Caco-2 (cell line): ENCODE results near the gene COMMD1. TPM values are rescaled to one million over a fixed set of nuclear protein-coding genes. Genes with fewer than 3 reads are reported as not detected.
"Not testable (repeated sequence)": the region's sequence is repeated elsewhere in the genome, so short reads cannot be mapped to it uniquely, and the experiment has no call there.

Experiments used
- BruUV-seq: library from RNA; stranded (reverse); fragments of 400-500 nt; replicated peaks from 2 replicates; lab custom pipeline; 2021; lab: Mats Ljungman, UMichigan
- CTCF ChIA-PET: fragments of 300-600 bp; sonication (Branson Sonifier 250); formaldehyde crosslinking; loops from one replicate; lab custom pipeline; 2022; ENCODE audit warnings: antibody characterized with exemption; lab: Charles Lee
- POLR2A ChIA-PET: fragments of 300-600 bp; sonication (Branson Sonifier 250); formaldehyde crosslinking; loops from one replicate; lab custom pipeline; 2022; ENCODE audit warnings: antibody characterized with exemption; lab: Charles Lee
- DNase-seq, 2 experiments: peaks; one replicate each; pipeline versions ENCODE4 v3.0.0 to v3.0.0-alpha.2; 2020 to 2022
- H3K27me3 ChIP-seq: replicated peaks from 2 replicates; pipeline ENCODE4 v1.6.0; 2011; ENCODE audit warnings: low read length; ENCODE audit not compliant: control insufficient read depth, insufficient read depth
- H3K36me3 ChIP-seq: 2 replicates; pipeline ENCODE4 v1.5.1; 2011; ENCODE audit warnings: low read length; ENCODE audit not compliant: control insufficient read depth, insufficient read depth
- H3K4me1 ChIP-seq: fragments of 250-450 bp; sonication (Bioruptor Pico); 2 replicates; pipeline ENCODE4 v1.5.1; 2020; ENCODE audit warnings: mild to moderate bottlenecking
- H3K4me3 ChIP-seq: 2 replicates; pipeline ENCODE4 v1.5.1; 2011; ENCODE audit warnings: low read depth, mild to moderate bottlenecking, control low read depth, low read length
- H3K9me3 ChIP-seq: fragments of 250-450 bp; sonication (Bioruptor Pico); 2 replicates; pipeline ENCODE4 v1.5.1; 2020; ENCODE audit warnings: mild to moderate bottlenecking, moderate library complexity
- H3K27ac Mint-ChIP-seq: one replicate; pipeline ENCODE4 v1.8.0; 2022; ENCODE audit warnings: mixed read lengths; ENCODE audit not compliant: unreplicated experiment
- H3K27me3 Mint-ChIP-seq: one replicate; pipeline ENCODE4 v1.8.0; 2022; ENCODE audit warnings: mixed read lengths; ENCODE audit not compliant: insufficient read depth, unreplicated experiment
- H3K36me3 Mint-ChIP-seq: one replicate; pipeline ENCODE4 v1.8.0; 2022; ENCODE audit warnings: mild to moderate bottlenecking, mixed read lengths; ENCODE audit not compliant: insufficient read depth, unreplicated experiment
- H3K4me1 Mint-ChIP-seq: one replicate; pipeline ENCODE4 v1.8.0; 2022; ENCODE audit warnings: low read depth, mixed read lengths; ENCODE audit not compliant: unreplicated experiment
- H3K4me3 Mint-ChIP-seq: one replicate; pipeline ENCODE4 v1.8.0; 2022; ENCODE audit warnings: mild to moderate bottlenecking, moderate library complexity, mixed read lengths; ENCODE audit not compliant: unreplicated experiment
- H3K9me3 Mint-ChIP-seq: one replicate; pipeline ENCODE4 v1.8.0; 2022; ENCODE audit warnings: mixed read lengths; ENCODE audit not compliant: unreplicated experiment
- intact Hi-C: fragments of 100-400 bp; cut with micrococcal nuclease; formaldehyde crosslinking; loops from one replicate; pipeline ENCODE4 v1.10.0; 2022; ENCODE audit not compliant: unreplicated experiment
- total RNA-seq: library from RNA; stranded (reverse); gene quantifications from 2 replicates; pipeline ENCODE4 v1.2.3, GENCODE V29; 2022
- TF ChIP-seq, protein P1 (sequence below), 2 experiments: fragments of 200-600 bp in 1 of 2; IDR thresholded peaks; 1 replicate in 1 of 2; 2 replicates in 1 of 2; pipeline versions ENCODE4 v1.5.1 to v1.8.0; 2011 to 2022; ENCODE audit warnings: antibody characterized with exemption in 1 of 2, control low read depth in 1 of 2, inconsistent platforms in 1 of 2, low read depth in 1 of 2, low read length in 1 of 2, mild to moderate bottlenecking in 1 of 2, moderate library complexity in 1 of 2; ENCODE audit not compliant: insufficient read depth in 1 of 2, severe bottlenecking in 1 of 2, unreplicated experiment in 1 of 2

Gene COMMD1
- total RNA-seq, 1 experiment from 2014 or later, result 56.7 TPM

DNA sequence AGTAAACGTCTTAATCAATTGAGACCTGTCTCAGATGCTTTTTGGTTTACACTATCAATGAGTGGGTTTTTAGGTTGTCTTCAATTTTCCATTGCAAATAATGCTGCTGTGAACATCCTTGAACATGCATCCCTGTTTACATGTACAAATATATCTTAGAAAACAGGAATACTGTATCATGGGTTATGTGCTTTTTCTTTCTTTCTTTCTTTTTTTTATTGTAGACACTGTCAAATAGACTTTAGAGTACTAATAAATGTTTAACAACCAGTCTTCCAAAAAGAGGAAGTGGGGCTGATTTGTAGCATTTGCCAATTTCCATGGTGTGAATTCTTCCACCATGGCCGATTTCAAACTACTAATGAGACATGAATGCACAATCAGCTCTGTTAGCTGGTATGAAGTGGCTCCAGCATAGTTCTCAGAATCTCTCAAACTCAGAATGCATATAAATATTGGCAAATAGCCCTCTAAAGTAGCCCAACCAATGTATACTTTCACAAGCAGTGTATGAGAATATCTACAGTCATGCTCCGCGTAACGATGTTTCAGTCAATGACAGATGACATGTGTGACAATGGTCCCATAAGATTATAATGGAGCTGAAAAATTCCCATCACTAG, 240.1 kb downstream of the COMMD1 start:
- Mint-ChIP-seq H3K27me3 (no peaks in the 10 kb centered on the region), H3K9me3 (no peaks in the 10 kb centered on the region)

DNA sequence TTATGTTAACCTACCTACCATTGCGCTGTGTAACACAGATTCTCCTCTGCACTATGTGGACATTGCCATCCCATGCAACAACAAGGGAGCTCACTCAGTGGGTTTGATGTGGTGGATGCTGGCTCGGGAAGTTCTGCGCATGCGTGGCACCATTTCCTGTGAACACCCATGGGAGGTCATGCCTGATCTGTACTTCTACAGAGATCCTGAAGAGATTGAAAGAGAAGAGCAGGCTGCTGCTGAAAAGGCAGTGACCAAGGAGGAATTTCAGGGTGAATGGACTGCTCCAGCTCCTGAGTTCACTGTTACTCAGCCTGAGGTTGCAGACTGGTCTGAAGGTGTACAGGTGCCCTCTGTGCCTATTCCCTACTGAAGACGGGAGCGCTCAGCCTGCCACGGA, 241.3 kb downstream of the COMMD1 start:
- H3K4me1 Mint-ChIP-seq, H3K36me3 ChIP-seq, BruUV-seq, H3K27ac Mint-ChIP-seq, intact Hi-C loops, H3K27me3 Mint-ChIP-seq, H3K36me3 Mint-ChIP-seq, DNase-seq, H3K9me3 ChIP-seq, H3K4me1 ChIP-seq, H3K27me3 ChIP-seq, POLR2A ChIA-PET, H3K4me3 Mint-ChIP-seq, CTCF ChIA-PET, H3K4me3 ChIP-seq, H3K9me3 Mint-ChIP-seq: not testable (repeated sequence)

More for the DNA sequence above, 240.1 kb downstream of the COMMD1 start:
- TF ChIP-seq, protein P1, sequence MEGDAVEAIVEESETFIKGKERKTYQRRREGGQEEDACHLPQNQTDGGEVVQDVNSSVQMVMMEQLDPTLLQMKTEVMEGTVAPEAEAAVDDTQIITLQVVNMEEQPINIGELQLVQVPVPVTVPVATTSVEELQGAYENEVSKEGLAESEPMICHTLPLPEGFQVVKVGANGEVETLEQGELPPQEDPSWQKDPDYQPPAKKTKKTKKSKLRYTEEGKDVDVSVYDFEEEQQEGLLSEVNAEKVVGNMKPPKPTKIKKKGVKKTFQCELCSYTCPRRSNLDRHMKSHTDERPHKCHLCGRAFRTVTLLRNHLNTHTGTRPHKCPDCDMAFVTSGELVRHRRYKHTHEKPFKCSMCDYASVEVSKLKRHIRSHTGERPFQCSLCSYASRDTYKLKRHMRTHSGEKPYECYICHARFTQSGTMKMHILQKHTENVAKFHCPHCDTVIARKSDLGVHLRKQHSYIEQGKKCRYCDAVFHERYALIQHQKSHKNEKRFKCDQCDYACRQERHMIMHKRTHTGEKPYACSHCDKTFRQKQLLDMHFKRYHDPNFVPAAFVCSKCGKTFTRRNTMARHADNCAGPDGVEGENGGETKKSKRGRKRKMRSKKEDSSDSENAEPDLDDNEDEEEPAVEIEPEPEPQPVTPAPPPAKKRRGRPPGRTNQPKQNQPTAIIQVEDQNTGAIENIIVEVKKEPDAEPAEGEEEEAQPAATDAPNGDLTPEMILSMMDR (IDR thresholded peaks at IDR 0.05; ENCODE audit: insufficient read depth in 1 of 2, low read depth in 1 of 2, low read length in 1 of 2, severe bottlenecking in 1 of 2, unreplicated experiment in 1 of 2), result no peak
- H3K36me3 Mint-ChIP-seq, result no peaks in the 10 kb centered on the region
- H3K4me3 ChIP-seq, result no peak overlapping the region
- no TSS peak for BruUV-seq
- ChIA-PET CTCF (no interaction called here), POLR2A (no interaction called here)
- H3K36me3 ChIP-seq, result no peaks in the 10 kb centered on the region
- DNase-seq, result no peak
- intact Hi-C loops, result no loop called here
- H3K4me3 Mint-ChIP-seq, result no peak overlapping the region
- no peaks in the 10 kb centered on the region for H3K4me1 ChIP-seq
- H3K9me3 ChIP-seq, result no peaks in the 10 kb centered on the region
- H3K27ac Mint-ChIP-seq, result no peak overlapping the region
- H3K4me1 Mint-ChIP-seq, result no peaks in the 10 kb centered on the region
- no peaks in the 10 kb centered on the region for H3K27me3 ChIP-seq

DNA sequence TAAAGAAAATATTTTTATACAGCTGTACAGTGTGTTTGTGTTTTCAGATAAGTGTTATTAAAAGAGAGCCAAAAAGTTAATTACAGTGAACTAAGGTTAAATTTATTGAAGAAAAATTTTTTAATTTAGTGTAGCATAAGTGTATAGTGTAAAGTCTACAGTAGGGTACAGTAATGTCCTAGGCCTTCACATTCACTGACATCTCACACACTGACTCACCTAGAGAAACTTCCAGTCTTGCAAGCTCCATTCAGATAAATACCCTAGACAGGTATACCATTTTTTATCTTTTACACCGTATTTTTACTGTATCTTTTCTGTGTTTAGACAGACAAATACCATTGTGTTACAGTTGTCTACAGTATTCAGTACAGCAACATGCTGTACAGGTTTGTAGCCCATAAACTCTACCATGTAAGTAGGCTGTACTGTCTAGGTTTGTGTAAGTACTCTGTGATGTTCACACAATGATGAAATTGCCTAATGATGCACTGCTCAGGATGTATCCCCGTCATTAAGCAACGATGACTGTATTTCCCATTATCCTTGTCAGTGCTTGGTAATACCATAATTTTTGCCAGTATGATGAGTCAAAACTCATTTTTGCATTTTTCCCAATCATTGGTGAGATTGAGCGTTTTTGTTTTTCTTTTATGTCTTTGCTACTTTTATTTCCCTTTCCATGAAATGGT, 242.3 kb downstream of the COMMD1 start:
- peaks cover 9% of the 10 kb centered on the region for H3K4me1 Mint-ChIP-seq
- no peaks in the 10 kb centered on the region for H3K36me3 ChIP-seq
- no peaks in the 10 kb centered on the region for H3K4me1 ChIP-seq
- no peaks in the 10 kb centered on the region for H3K9me3 Mint-ChIP-seq
- H3K4me3 Mint-ChIP-seq, result no peak overlapping the region
- POLR2A ChIA-PET, result no interaction called here
- no peaks in the 10 kb centered on the region for H3K27me3 Mint-ChIP-seq
- BruUV-seq, result no TSS peak
- H3K36me3 Mint-ChIP-seq, result no peaks in the 10 kb centered on the region
- no peaks in the 10 kb centered on the region for H3K27me3 ChIP-seq
- no peak for DNase-seq
- TF ChIP-seq, protein P1 (IDR thresholded peaks at IDR 0.05; ENCODE audit: insufficient read depth in 1 of 2, low read depth in 1 of 2, low read length in 1 of 2, severe bottlenecking in 1 of 2, unreplicated experiment in 1 of 2), result no peak
- no peaks in the 10 kb centered on the region for H3K9me3 ChIP-seq
- no peak overlapping the region for H3K4me3 ChIP-seq
- CTCF ChIA-PET, result no interaction called here
- no peak overlapping the region for H3K27ac Mint-ChIP-seq
- intact Hi-C loops, result no loop called here
